ENCODE measurements around the gene RUSF1.
"Not testable (repeated sequence)": the region's sequence is repeated elsewhere in the genome, so short reads cannot be mapped to it uniquely, and the experiment has no call there.

RUSF1 gene

GRCh38 chr16:31513884-31514283, 5.7 kb upstream of the RUSF1 start:
- no peak for DNase-seq

- DNase-seq = no peak
Measured at GRCh38 chr16:31513126-31513525, 4.9 kb upstream of the RUSF1 start.

- DNase-seq = peak; percentile 32
Measured at GRCh38 chr16:31508706-31509195, 560 bp upstream of the RUSF1 start.

- DNase-seq = peak; percentile 75
Measured at GRCh38 chr16:31507617-31507928, 618 bp downstream of the RUSF1 start.

- no peak for DNase-seq
Measured at GRCh38 chr16:31505483-31505882, 2.7 kb downstream of the RUSF1 start.

- DNase-seq = no peak
Measured at GRCh38 chr16:31504159-31504558, 4.0 kb downstream of the RUSF1 start.

GRCh38 chr16:31503555-31503954, 4.6 kb downstream of the RUSF1 start:
- not testable (repeated sequence) for DNase-seq

- DNase-seq = no peak
Measured at GRCh38 chr16:31502981-31503380, 5.2 kb downstream of the RUSF1 start.

GRCh38 chr16:31501966-31502348, 6.2 kb downstream of the RUSF1 start:
- no peak for DNase-seq

- no peak for DNase-seq
Measured at GRCh38 chr16:31501226-31501965, 6.8 kb downstream of the RUSF1 start.

GRCh38 chr16:31499928-31500327, 8.3 kb downstream of the RUSF1 start:
- DNase-seq = no peak

GRCh38 chr16:31498493-31498892, 9.7 kb downstream of the RUSF1 start:
- DNase-seq = no peak

- DNase-seq = no peak
Measured at GRCh38 chr16:31496670-31497069, 11.5 kb downstream of the RUSF1 start.

- DNase-seq = no peak
Measured at GRCh38 chr16:31493506-31494125, 14.6 kb downstream of the RUSF1 start.

- no peak for DNase-seq
Measured at GRCh38 chr16:31491778-31492418, 16.3 kb downstream of the RUSF1 start.

- no peak for DNase-seq
Measured at GRCh38 chr16:31489616-31490584, 18.3 kb downstream of the RUSF1 start.

- DNase-seq = no peak
Measured at GRCh38 chr16:31489298-31489564, 19.0 kb downstream of the RUSF1 start.

- DNase-seq = peak; percentile 49
Measured at GRCh38 chr16:31488468-31489297, 19.5 kb downstream of the RUSF1 start.

- DNase-seq = peak; percentile 85
Measured at GRCh38 chr16:31487720-31488467, 20.3 kb downstream of the RUSF1 start.

- no peak for DNase-seq
Measured at GRCh38 chr16:31487071-31487719, 21.0 kb downstream of the RUSF1 start.

GRCh38 chr16:31486045-31486444, 22.1 kb downstream of the RUSF1 start:
- DNase-seq = no peak

Data from NCI-H146 (cell line).